ENCODE measurements around the gene UPK3A. TPM values are rescaled to one million over a fixed set of nuclear protein-coding genes. Genes with fewer than 3 reads are reported as not detected.

UPK3A gene
- total RNA-seq, 1 experiment from 2014 or later: not detected

GRCh38 chr22:45310977-45311531, 26.3 kb downstream of the UPK3A start:
- in situ Hi-C loops (cut with HindIII; ENCODE audit: low pct_unique_long_range_greater_than_20kb, low sequenced_read_pairs) (no loop called here), intact Hi-C loops (cut with micrococcal nuclease; ENCODE audit: unreplicated experiment) (no loop called here)
- DNase-seq (ENCODE audit: low read depth, low spot score) (no peak), ATAC-seq (no peak)
- no peaks in the 10 kb centered on the region for H3K9me3 ChIP-seq (ENCODE audit: control insufficient read depth, insufficient read depth, low read depth, low read length)
- peak overlapping the region; percentile 72; the same call in 1 of the 2 replicates for H3K27ac ChIP-seq (ENCODE audit: low read length)
- no peaks in the 10 kb centered on the region for H3K27me3 ChIP-seq (ENCODE audit: control insufficient read depth, insufficient read depth, low read length)
- H3K36me3 ChIP-seq (ENCODE audit: control insufficient read depth, insufficient read depth, low read length): peaks cover 2% of the 10 kb centered on the region; the same call in 1 of the 2 replicates
- H3K4me1 ChIP-seq (ENCODE audit: control insufficient read depth, insufficient read depth, low read length): peaks cover 7% of the 10 kb centered on the region; the same call in 1 of the 2 replicates
- BruUV-seq (replicated peaks): TSS peak; percentile 82
- TF ChIP-seq CTCF (IDR thresholded peaks at IDR 0.05) (no peak), SIN3A (IDR thresholded peaks at IDR 0.05; ENCODE audit: borderline replicate concordance, insufficient read depth, low read depth, low read length) (no peak), TCF7L2 (IDR thresholded peaks at IDR 0.05; ENCODE audit: low read depth, low read length) (no peak), POLR2AphosphoS5 (IDR thresholded peaks at IDR 0.05; ENCODE audit: low read depth, low read length) (no peak), REST (IDR thresholded peaks at IDR 0.05; ENCODE audit: insufficient read depth in 1 of 2, low read depth in 2 of 2, low read length in 1 of 2) (no peak)
- CTCF ChIA-PET: no interaction called here
- peak overlapping the region; percentile 70 to 72 for H3K4me3 ChIP-seq (ENCODE audit: low read depth in 2 of 2, low read length in 2 of 2)
- POLR2A ChIA-PET: no interaction called here

- intact Hi-C loops (cut with micrococcal nuclease; ENCODE audit: unreplicated experiment): no loop called here
- ChIA-PET CTCF (no interaction called here), POLR2A (no interaction called here)
- H3K4me1 ChIP-seq (ENCODE audit: control insufficient read depth, insufficient read depth, low read length): peaks cover 7% of the 10 kb centered on the region; the same call in 1 of the 2 replicates
- BruUV-seq (replicated peaks): no TSS peak
- TF ChIP-seq REST (IDR thresholded peaks at IDR 0.05; ENCODE audit: insufficient read depth in 1 of 2, low read depth in 2 of 2, low read length in 1 of 2) (no peak), TCF7L2 (IDR thresholded peaks at IDR 0.05; ENCODE audit: low read depth, low read length) (no peak), POLR2AphosphoS5 (IDR thresholded peaks at IDR 0.05; ENCODE audit: low read depth, low read length) (no peak), CTCF (IDR thresholded peaks at IDR 0.05) (no peak), SIN3A (IDR thresholded peaks at IDR 0.05; ENCODE audit: borderline replicate concordance, insufficient read depth, low read depth, low read length) (no peak)
- DNase-seq (ENCODE audit: low read depth, low spot score): no peak
- no peaks in the 10 kb centered on the region for H3K27me3 ChIP-seq (ENCODE audit: control insufficient read depth, insufficient read depth, low read length)
- no peak for ATAC-seq
- peaks cover 2% of the 10 kb centered on the region; the same call in 1 of the 2 replicates for H3K36me3 ChIP-seq (ENCODE audit: control insufficient read depth, insufficient read depth, low read length)
- H3K4me3 ChIP-seq (ENCODE audit: low read depth in 2 of 2, low read length in 2 of 2): no peak overlapping the region
- no peak overlapping the region for H3K27ac ChIP-seq (ENCODE audit: low read length)
- no peaks in the 10 kb centered on the region for H3K9me3 ChIP-seq (ENCODE audit: control insufficient read depth, insufficient read depth, low read depth, low read length)
- in situ Hi-C loops (cut with HindIII; ENCODE audit: low pct_unique_long_range_greater_than_20kb, low sequenced_read_pairs): no loop called here
These were observed 27.7 kb downstream of the UPK3A start for GRCh38 chr22:45312415-45312814.
